Measurements from ENCODE around the gene OAT. TPM values are rescaled to one million over a fixed set of nuclear protein-coding genes. Genes with fewer than 3 reads are reported as not detected.

Gene OAT
- 100 to 1,000 TPM in 1 of 12 donors, 10 to 100 TPM in 10, not detected in 1; 52.7 to 163 (median 77.7) TPM for polyA plus RNA-seq (ENCODE audit: insufficient read length in 12 of 12)
- long read RNA-seq, donor 1, transcript OAT-203 (4 exons, 751 nt): minor isoform, 18 of 385 reads
- long read RNA-seq, donor 1, transcript OAT-201 (10 exons, 2,048 nt): major isoform, 251 of 385 reads
- long read RNA-seq, donor 1, partial matches to known transcripts: 111 of 385 reads
- long read RNA-seq, donor 1, other reads (novel, unspliced or antisense): 0 of 385 reads
- long read RNA-seq, donor 2, transcript OAT-201 (10 exons, 2,048 nt): major isoform, 41 of 47 reads
- long read RNA-seq, donor 2, partial matches to known transcripts: 5 of 47 reads
- long read RNA-seq, donor 2, other reads (novel, unspliced or antisense): 0 of 47 reads
- long read RNA-seq, donor 3, transcript OAT-201 (10 exons, 2,048 nt): major isoform, 17 of 18 reads
- long read RNA-seq, donor 3, partial matches to known transcripts: 0 of 18 reads
- long read RNA-seq, donor 3, other reads (novel, unspliced or antisense): 0 of 18 reads
- long read RNA-seq, donor 4, transcript OAT-201 (10 exons, 2,048 nt): major isoform, 7 of 7 reads
- long read RNA-seq, donor 4, partial matches to known transcripts: 0 of 7 reads
- long read RNA-seq, donor 4, other reads (novel, unspliced or antisense): 0 of 7 reads
- long read RNA-seq, donor 5: 0 reads
- long read RNA-seq, donor 6, transcript OAT-201 (10 exons, 2,048 nt): major isoform, 15 of 18 reads
- long read RNA-seq, donor 6, partial matches to known transcripts: 0 of 18 reads
- long read RNA-seq, donor 6, other reads (novel, unspliced or antisense): 0 of 18 reads
- long read RNA-seq, donor 7, transcript OAT-201 (10 exons, 2,048 nt): major isoform, 17 of 17 reads
- long read RNA-seq, donor 7, partial matches to known transcripts: 0 of 17 reads
- long read RNA-seq, donor 7, other reads (novel, unspliced or antisense): 0 of 17 reads
- long read RNA-seq, donor 8, transcript OAT-201 (10 exons, 2,048 nt): major isoform, 25 of 38 reads
- long read RNA-seq, donor 8, partial matches to known transcripts: 8 of 38 reads
- long read RNA-seq, donor 8, other reads (novel, unspliced or antisense): 0 of 38 reads
- long read RNA-seq, donor 9, transcript OAT-201 (10 exons, 2,048 nt): major isoform, 14 of 14 reads
- long read RNA-seq, donor 9, partial matches to known transcripts: 0 of 14 reads
- long read RNA-seq, donor 9, other reads (novel, unspliced or antisense): 0 of 14 reads
- long read RNA-seq, donor 10, transcript OAT-201 (10 exons, 2,048 nt): major isoform, 19 of 20 reads
- long read RNA-seq, donor 10, partial matches to known transcripts: 0 of 20 reads
- long read RNA-seq, donor 10, other reads (novel, unspliced or antisense): 0 of 20 reads
- long read RNA-seq, donor 11, transcript OAT-201 (10 exons, 2,048 nt): major isoform, 28 of 29 reads
- long read RNA-seq, donor 11, partial matches to known transcripts: 0 of 29 reads
- long read RNA-seq, donor 11, other reads (novel, unspliced or antisense): 0 of 29 reads

DNA sequence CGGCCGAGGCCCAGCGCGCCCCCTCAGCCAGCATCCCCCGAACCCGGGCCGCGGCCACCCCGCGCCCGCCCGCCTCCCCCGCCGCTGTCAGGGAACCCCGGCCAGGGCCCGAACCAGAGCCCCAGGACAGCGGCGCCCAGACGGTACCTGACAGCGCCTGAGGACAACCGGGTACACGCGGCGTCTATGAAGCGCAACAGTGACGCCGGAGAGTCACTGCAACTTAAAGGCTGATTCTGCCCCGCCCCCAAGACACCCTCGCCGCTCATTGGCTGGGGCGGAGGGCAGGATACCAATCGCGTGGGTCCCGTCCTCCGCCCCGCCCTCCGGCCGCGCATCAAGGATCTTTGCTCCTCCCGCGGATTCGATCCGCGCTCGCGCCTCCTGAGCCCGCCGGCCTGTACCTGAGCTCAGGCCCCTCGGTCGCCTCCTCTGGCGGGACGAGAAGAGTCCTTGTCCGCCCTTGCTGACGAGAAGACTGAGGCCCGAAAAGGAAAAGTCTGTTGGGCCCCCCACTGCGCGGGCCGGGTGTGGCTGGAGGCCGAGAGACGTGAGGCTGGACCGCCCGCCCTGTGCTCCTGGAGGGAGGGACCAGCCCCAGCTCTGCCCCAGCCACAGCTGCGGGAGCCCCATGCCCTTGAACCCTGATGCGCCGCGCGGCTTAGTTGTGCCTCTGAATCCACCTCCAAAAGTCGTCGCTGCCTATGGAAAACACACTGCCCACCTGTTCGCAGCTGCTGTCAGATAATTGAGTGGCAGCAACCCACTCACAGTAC, at the start of gene OAT:
Gene OAT, minus strand, starts transcription at position 198 of the 776 bp plus-strand sequence. CDS start 6,752 bp downstream, outside the sequence.
- DNase-seq: peak; percentile 97

DNA sequence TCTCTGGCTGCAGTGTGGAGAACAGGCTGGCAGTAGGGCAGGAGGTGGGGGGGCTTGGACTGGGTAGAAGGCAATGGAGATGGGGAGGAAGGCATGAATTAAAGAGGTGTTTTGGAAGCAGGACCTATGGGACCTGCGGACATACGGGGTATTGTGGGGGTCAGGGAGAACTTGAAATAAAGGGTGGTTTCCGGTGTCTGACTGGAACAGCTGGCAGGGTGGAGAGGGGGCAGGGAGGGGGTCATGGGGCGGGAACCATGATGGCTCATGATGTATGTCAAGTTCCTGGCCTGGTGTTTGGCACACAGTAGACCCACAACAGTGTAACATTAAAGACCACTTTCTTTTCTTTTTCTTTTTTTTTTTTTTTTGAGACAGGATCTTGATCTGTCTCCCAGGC, 48.4 kb upstream of the OAT start:
- no peak for DNase-seq

DNA sequence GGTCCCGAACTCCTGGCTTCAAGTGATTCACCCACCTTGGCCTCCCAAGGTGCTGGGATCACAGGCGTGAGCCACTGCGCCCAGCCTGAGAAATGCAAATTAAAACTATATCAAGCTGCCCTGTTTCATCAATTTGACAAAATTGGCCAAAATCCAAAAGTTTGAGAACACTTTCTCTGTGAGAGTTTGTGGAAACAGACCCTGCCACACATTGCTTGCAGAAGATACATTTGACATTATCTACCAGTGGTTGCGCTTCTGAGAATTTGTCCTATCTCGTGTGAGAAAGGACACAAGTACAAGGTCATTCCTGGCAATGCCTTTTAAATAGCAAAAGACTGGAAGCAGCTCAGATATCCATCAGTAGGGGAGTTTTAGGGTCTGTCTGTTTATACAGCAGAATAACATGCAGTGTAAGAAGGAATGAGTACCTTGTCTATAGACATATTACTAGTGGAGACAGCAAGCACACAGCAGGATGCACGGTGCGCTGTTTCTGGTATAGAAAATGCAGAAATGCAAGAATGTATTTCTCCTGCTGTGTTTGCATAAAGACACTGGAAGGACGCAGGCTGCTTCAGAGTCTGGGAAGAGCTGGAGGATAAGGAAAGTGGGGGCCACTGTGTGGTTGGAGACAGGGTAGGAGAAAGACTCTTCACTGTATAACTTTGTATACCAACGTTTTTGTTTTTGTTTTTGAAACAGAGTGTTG, 47.2 kb upstream of the OAT start:
- DNase-seq: no peak

DNA sequence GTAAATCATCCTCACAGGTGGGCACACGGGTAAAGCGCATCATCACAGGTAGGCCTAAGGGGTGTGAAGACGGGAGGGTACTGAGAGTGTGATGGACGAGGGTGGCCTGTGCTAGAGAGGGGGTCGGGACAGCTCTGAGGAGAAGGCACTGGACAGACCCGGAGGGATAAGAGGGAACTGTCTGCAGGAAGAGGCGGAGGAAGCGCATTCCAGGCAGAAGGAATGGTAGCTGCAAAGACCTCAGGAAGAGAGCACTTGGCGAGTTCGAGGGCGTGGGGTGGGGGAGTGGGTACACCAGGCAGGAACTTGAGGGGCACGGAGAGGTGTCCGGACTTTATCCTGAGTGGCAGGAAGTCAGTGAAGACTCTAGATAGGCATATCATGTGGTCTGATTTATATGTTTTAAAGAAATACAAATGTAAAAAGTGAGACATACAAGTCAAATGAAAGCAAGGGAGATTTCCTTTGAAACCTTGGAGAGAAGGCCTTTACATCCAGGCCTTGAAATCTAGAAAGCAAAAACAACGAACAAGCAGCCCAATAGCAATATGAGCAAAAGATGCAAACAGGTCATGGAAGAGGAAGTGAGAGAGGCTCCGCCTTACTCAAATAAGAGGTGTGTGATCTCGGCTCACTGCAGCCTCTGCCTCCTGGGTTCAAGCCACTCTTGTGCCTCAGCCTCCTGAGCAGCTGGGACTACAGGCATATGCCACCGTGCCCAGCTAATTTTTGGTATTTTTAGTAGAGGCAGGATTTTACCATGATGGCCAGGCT, 46.5 kb upstream of the OAT start:
- DNase-seq: no peak

DNA sequence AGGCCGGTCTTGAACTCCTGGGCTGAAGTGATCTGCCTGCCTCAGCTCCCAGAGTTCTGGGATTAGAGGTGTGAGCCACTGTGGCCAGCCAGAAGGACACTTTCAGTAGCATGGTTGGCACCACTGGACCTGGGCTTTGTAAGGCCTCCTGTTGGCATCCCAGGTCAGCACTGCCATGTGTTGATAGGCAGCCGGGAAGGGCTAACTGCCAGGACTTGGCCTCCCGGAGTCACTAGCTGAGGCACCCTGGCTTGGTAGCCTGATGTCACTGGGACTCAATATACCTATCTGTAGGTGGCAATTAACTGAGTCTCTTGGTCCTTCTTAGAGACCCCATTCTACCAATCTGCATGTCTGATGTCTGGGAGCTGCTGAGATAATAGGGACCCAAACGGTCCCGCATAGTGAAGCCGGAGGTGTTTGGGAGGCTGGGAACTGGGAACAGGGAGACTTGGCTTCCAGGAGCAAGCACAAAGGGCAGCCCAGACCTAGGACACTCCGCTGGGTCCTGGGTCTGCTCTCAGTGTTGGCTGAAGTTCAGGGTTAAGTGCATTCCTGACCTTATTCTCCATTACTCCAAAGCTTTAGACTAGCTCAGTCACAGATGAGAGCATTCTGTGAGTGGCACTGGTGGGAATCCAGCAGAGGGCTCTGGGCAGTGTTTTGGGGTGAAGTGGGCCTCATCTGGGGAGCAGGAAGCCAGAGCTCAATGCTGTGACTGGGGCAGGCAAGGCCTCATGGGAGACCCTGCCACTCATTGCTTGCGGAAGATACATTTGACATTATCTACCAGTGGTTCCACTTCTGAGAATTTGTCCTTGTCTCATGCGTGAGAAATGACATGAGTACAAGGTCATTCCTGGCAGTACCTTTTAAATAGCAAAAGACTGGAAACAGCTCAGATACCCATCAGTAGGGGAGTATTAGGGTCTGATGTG, 45.6 kb upstream of the OAT start:
- no peak for DNase-seq

DNA sequence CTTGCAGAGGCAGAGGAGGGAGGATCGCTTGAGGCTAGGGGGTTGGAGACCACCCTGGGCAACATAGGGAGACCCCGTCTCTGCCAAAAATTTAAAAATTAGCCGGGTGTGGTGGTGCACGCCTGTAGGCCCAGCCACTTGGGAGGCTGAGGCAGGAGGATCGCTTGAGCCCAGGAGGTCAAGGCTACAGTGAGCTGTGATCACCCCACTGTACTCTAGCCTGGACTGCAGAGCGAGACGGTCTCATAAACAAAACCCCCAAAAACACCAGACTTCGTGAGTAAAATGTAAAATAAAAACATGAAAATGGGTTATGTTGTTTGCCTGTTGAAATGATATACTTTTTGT, 43.6 kb upstream of the OAT start:
- DNase-seq: no peak

DNA sequence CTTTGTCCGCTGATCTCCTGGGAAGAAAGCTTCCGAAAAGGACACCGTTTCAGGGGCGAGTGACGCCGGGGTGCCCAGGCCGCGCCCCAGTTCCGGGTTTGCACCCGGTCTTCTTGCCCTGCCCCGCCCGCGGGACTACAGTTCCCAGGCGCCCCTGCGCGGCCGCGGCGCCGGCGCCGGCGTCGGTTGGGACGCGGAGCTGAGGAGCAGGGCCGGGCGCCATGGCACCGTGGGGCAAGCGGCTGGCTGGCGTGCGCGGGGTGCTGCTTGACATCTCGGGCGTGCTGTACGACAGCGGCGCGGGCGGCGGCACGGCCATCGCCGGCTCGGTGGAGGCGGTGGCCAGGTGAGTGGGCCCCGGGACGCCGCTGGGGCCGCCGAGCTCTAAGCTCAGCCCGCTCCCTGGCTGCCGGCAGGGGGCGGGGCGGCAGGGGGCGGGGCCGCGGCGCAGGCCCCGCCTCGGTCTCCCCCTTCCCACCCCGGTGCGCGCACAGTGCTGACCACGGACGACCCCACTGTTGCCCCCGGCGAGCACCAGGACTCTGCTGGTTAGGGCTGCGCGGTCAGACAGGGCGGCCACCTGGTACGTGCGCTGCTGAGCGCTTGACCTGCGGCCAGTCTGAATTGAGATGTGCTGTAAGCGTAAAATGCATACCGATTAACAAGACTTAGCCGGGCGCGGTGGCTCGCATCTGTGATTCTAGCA, 43.1 kb upstream of the OAT start, which contains the start of gene LHPP:
Gene LHPP, plus strand, starts transcription at position 182 of the 706 bp plus-strand sequence. Its CDS starts 40 bp downstream, at position 222.
- peak; percentile 81 for DNase-seq

DNA sequence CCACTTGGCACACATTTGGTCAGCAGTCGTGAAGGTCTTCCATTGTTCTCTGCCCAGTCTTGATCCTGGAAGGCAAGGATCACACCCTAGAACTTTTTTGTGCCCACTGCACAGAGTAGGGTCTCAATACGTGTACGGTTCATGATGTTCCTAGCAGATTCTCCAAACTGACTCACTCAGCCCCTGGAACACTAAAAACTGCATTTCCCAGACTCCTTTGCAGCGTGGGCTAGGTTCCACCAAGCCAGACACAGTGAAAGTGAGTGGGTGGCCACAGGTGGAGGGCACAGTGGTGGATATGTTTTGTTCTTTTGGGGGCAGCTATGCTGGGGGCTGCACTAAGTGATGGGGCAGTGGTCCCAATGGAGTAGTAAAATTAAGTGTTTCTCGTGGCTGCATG, 41.4 kb upstream of the OAT start:
- DNase-seq: no peak

DNA sequence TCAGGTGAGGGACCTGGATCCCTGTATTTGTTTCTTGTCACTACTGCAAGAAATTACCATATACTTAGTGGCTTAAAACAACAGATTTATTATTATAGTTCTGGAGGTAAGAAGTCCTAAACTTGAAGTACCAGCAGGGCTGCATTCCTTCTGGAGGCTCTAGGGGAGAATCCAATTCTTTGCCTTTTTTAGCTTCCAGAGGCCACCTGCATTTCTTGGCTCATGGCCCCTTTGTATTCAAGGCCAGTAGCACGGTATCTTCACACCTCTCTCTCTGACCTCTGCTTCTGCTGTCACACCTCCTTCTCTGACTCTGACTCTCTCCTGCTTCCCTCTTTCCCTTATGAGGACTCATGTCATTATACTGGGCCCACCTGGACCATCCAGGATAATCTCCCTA, 40.7 kb upstream of the OAT start:
- no peak for DNase-seq

DNA sequence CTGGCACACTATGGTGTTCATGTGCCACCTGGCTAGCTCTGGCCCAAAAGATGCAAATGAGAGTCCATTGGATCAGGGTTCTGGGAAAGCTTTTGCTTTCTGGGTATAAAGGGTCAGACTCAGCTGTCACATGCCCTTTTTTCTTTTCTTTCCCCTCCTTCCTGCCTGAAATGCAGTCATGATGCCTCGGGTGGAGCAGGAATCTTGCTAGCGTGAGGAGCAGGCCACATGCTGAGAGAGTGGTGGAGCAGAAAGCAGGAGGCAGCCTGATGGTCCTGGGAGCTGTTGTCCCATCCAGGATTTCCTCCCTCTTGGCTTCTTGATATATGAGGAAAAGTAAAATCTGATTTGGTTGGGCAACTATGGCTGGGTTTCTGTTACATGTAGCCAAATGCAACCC, 40.2 kb upstream of the OAT start:
- no peak for DNase-seq

DNA sequence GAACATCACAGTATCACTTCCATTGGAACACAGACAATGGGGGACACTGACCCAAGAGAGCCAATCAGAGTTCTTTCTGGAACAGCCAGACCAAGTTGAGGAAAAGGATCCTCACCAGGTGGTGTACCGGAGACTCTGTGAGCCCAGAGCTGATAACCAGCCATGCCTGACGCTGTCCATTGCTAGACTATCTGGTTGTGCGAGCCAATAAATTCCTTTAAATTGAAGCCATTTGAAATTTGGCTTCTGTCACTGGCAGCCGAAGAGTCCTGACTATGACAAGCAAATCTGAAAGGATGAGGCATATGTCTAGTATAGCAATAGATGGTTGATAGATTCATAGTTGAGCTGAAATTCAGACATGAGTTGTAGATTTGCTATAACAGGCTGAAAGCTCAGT, 39.8 kb upstream of the OAT start:
- DNase-seq: no peak

DNA sequence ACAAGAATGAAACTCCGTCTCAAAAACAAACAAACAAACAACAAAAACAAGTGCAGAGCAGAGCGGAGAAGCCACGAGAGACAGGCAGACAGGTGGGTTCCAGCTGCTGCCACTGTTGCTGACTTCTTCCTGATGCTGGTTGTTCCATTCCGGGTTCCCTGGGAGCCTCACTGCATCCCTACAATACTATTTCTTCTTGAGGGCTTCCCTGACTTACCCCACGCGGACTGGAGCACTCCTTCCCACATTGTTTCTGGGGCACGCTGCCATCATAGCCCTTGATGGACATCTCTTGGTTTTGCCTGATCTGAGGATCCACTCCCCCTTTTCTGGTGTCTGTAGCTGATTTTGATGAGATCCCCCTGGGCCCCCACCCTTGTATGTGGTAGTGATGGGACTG, 36.7 kb upstream of the OAT start:
- DNase-seq: no peak

DNA sequence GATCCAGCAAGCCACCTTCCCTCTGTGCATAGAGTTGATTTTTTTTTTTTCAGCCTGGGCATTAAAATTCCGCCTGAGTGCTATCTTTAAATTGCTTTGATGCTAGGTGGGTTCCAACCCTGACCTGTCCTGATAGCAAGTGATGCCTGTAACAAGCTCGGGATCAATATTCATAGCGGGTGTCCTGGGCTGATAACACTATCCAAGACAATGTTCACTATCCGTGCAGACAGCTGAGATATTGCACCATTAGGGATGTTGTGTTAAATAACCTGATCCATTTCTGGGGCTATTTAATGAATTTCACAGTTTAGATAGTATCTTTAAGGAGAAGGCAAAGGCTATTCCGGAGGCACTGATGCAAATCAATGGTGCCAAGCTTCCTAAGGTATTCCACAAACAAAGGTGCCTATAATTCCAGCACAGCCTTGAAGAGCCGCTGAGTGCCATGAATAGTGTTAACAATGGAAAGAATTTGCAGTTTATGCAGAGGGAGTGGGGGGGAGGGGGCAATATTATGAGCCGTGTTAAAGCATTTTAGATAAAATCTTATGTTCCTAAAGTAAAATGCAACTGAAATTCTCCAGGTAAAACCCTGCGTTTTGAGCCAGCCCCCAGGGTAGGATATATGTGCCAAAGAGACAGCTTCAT, 35.4 kb upstream of the OAT start:
- no peak for DNase-seq

DNA sequence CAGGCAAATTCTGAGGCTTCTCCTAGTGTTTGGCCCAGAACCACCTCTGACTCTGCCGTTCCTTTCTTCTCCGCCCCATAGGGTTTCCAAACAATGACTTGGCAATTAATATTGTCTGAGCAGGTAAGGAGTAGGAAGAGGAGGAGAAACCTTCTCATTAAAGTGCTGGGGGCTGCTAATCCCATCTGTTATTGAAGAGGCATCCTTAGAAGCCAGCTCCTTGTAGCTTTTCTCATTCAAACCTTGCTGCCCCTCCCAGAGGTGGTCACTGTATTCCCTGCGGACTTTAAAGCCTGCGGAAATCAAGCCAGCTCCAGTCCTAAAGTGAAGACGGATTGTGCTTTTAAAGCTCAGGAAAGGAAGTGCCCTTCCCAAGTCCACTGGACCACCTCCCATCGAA, 32.6 kb upstream of the OAT start:
- no peak for DNase-seq

DNA sequence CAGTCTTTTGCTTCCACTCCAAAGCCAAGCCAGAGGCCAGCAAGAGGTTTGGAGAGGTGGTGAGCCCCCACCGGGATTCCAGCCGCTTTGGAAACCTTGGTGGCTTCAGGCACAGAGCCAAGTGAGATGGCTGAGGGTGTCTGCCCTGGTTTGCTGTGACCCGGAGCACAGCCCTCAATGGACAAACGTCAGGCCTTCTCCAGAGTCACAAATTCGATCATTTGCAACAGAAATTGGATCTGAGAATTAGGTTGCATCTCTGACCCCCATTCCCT, 32.0 kb upstream of the OAT start:
- no peak for DNase-seq

DNA sequence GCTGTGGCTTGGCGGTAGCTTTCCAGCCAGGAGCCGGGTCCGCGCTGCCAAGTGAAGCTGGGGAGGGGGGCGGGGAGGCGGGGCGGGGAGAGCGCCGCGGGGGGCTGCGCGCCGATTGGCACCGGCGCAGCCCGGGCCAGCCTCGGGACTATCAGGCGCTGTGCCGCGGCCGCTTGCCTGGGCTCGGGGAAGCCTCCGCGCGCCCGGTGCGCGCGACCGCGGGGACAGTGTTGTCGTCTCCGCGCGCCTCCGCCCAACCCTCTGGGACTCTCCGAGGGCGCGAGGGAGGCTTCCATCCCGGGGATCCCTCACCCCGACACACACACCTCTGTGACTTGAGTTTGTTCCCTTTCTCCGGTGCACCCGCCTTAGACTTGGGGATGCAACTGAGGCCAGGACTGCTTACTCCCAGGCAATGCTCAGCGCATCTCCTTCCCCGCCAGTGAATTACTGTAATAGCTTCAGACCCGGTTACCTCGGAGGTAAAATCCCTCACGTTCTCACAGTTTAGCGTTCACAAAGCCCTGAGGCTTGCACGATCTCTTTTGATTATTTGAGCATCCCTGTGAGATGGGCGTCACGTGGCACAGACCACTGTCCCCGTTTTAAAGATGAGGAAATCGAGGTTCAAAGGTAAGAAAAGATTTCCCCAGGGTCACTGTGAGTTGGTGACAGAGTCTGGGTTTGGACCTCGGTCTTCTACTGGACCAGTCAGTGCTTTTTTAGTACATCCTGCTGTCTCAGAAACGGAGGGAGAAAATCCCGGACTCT, 31.5 kb upstream of the OAT start, which contains the start of gene NKX1-2:
Gene NKX1-2, minus strand, starts transcription at position 24 of the 771 bp plus-strand sequence. CDS start 92 bp downstream, outside the sequence.
- DNase-seq: no peak

Measured in muscle of arm (tissue), 14 donors.